GM10847 (cell line): Measurements from ENCODE around the gene RFWD3.

Experiments used
- POLR2A ChIP-seq: IDR thresholded peaks from 2 replicates; pipeline ENCODE4 v1.6.1; 2011; ENCODE audit not compliant: insufficient read length; ENCODE audit errors: extremely low read depth

Gene RFWD3

GRCh38 chr16:74578433-74578832 lies 88.2 kb downstream of the RFWD3 start:
- no peak for TF ChIP-seq POLR2A

DNA sequence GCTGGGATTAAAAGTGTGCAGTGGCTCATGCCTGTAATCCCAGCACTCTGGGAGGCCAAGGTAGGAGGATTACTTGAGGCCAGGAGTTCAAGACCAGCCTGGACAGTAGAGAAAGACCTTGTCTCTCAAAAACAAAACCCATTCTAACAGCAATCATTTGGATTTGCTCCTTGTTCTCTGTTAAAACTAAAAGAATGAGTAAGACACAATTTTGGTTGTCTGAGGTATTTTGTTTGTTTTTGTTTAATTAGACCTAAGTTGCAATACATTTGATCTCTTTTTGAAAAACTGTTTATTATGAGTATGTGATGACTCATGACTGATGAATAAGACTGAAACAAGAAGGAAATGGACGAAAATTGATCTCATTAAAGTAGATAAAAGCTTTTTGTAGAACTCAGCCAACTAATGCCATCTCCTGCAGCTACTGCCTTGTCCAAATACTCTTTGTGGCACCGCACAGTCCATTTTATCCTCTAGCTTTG lies 88.8 kb downstream of the RFWD3 start:
- TF ChIP-seq POLR2A: no peak

GRCh38 chr16:74575807-74576643 lies 90.7 kb downstream of the RFWD3 start:
- TF ChIP-seq POLR2A: no peak

DNA sequence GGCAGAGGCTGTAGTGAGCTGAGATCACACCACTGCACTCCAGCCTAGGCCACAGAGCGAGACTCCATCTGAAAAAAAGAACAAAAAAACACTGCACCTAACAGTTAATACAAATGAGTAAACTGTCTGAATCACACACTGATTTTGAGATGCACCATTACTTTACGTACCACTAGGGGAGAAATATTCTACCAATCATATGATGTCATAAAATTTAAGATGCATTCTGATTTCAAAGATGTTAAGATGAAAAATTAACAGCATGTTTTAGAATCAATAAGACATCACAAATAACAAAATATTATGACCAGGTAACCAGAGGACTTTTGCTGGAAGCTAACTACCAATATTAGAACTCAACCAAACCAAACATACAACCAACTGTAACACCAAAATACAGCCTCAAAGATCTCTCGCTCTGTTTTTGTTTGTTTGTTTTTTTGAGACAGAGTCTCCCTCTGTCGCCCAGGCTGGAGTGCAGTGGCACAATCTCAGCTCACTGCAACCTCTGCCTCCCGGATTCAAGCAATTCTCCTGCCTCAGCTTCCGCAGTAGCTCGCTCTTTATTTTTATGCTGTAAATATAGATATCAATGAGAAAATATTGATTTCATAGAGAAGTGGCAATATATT lies 91.4 kb downstream of the RFWD3 start:
- TF ChIP-seq POLR2A: no peak

GRCh38 chr16:74574146-74574545 lies 92.5 kb downstream of the RFWD3 start:
- TF ChIP-seq POLR2A: no peak

DNA sequence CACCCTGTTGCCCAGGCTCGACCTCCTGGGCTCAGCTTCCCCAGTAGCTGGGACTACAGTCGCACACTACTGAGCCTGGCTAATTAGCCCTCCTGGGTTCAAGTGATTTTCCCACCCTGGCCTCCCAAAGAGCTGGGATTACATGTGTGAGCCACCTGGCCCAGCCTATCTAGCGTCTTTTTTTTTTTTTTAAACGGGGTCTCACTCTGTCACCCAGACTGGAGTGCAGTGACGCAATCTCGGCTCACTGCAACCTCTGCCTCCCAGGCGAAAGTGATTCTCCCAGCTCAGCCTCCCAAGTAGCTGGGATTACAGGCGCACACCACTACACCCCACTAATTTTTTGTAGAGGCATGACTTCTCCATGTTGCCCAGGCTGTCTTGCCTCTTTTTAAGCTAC lies 93.1 kb downstream of the RFWD3 start:
- no peak for TF ChIP-seq POLR2A
